Loucy (cell line): Measurements from ENCODE around the gene FOXP4.
A peak's percentile ranks its signal among the peaks of the same experiment; 100 is the strongest.

Experiments
- H2AFZ ChIP-seq: fragments of 200-600 bp; sonication (generic); 2 replicates; pipeline ENCODE4 v1.6.0; 2016; ENCODE audit warnings: antibody characterized with exemption, mild to moderate bottlenecking, low read length, moderate library complexity
- H3F3A ChIP-seq: fragments of 200-600 bp; 2 replicates; pipeline ENCODE4 v1.6.0; 2016; ENCODE audit warnings: antibody characterized with exemption, low read depth, mild to moderate bottlenecking
- H3K27me3 ChIP-seq: fragments of 200-600 bp; sonication (generic); 2 replicates; pipeline ENCODE4 v1.6.1; 2014; ENCODE audit warnings: low read length, mild to moderate bottlenecking; ENCODE audit not compliant: insufficient read depth, poor library complexity, severe bottlenecking
- H3K36me3 ChIP-seq: fragments of 200-600 bp; sonication (generic); 2 replicates; pipeline ENCODE4 v1.6.1; 2016; ENCODE audit warnings: low read length; ENCODE audit not compliant: insufficient read depth
- H3K4me1 ChIP-seq: fragments of 200-600 bp; sonication (generic); 2 replicates; pipeline ENCODE4 v1.5.1; 2014; ENCODE audit warnings: low read length, mild to moderate bottlenecking; ENCODE audit not compliant: insufficient read depth, poor library complexity, severe bottlenecking
- H3K4me2 ChIP-seq: fragments of 200-600 bp; sonication (generic); 2 replicates; pipeline ENCODE4 v1.6.0; 2014; ENCODE audit warnings: antibody characterized with exemption, low read length, low read depth, mild to moderate bottlenecking; ENCODE audit not compliant: poor library complexity, severe bottlenecking
- H3K4me3 ChIP-seq: fragments of 200-600 bp; sonication (generic); 2 replicates; pipeline ENCODE4 v1.5.1; 2014; ENCODE audit warnings: low read length, mild to moderate bottlenecking, mixed read lengths; ENCODE audit not compliant: poor library complexity, severe bottlenecking
- H3K79me2 ChIP-seq: fragments of 200-600 bp; sonication (generic); 2 replicates; pipeline ENCODE4 v1.6.1; 2014; ENCODE audit warnings: low read length; ENCODE audit not compliant: insufficient read depth
- H3K9ac ChIP-seq: fragments of 200-600 bp; sonication (generic); 2 replicates; pipeline ENCODE4 v1.6.0; 2014; ENCODE audit warnings: mild to moderate bottlenecking, low read depth, low read length, moderate library complexity; ENCODE audit not compliant: poor library complexity, severe bottlenecking
- H3K9me2 ChIP-seq: fragments of 200-600 bp; sonication (generic); replicated peaks from 2 replicates; pipeline ENCODE4 v1.6.1; 2016; ENCODE audit warnings: low read depth, low read length, mixed read lengths
- H3K9me3 ChIP-seq: fragments of 200-600 bp; sonication (generic); 2 replicates; pipeline ENCODE4 v1.6.1; 2014; ENCODE audit warnings: mild to moderate bottlenecking, antibody characterized with exemption, low read length, low read depth; ENCODE audit not compliant: insufficient read depth
- H4K20me1 ChIP-seq: fragments of 200-600 bp; sonication (generic); 2 replicates; pipeline ENCODE4 v1.6.0; 2014; ENCODE audit warnings: antibody characterized with exemption, low read length, mild to moderate bottlenecking; ENCODE audit not compliant: insufficient read depth, poor library complexity, severe bottlenecking
- CTCF ChIP-seq: fragments of 200-600 bp; sonication (generic); conservative IDR thresholded peaks from 2 replicates; pipeline ENCODE4 v1.5.1; 2014; ENCODE audit warnings: mild to moderate bottlenecking, antibody characterized with exemption, low read length
- EZH2phosphoT487 ChIP-seq: fragments of 200-600 bp; IDR thresholded peaks from 2 replicates; pipeline ENCODE4 v1.6.1; 2018; ENCODE audit warnings: antibody characterized with exemption, mild to moderate bottlenecking, moderate library complexity, borderline replicate concordance

FOXP4 gene

GRCh38 chr6:41591122-41591521 is 44.9 kb downstream of the FOXP4 start:
- Histone ChIP-seq H3F3A (no peaks in the 10 kb centered on the region), H3K4me1 (peaks cover 6% of the 10 kb centered on the region), H2AFZ (no peak overlapping the region), H3K9ac (no peak overlapping the region), H3K79me2 (no peaks in the 10 kb centered on the region), H3K27me3 (no peaks in the 10 kb centered on the region), H4K20me1 (no peaks in the 10 kb centered on the region), H3K4me2 (no peak overlapping the region), H3K9me2 (no peaks in the 10 kb centered on the region), H3K4me3 (no peak overlapping the region), H3K36me3 (peaks cover 51% of the 10 kb centered on the region; the same call in 1 of the 2 replicates), H3K9me3 (no peaks in the 10 kb centered on the region)
- TF ChIP-seq EZH2phosphoT487: no peak
- no peak for TF ChIP-seq CTCF

- Histone ChIP-seq H3K79me2 (peaks cover 5% of the 10 kb centered on the region; the same call in 1 of the 2 replicates), H3K9me3 (no peaks in the 10 kb centered on the region), H4K20me1 (no peaks in the 10 kb centered on the region), H3K4me1 (peaks cover 10% of the 10 kb centered on the region), H3K4me2 (no peak overlapping the region), H3K36me3 (peaks cover 50% of the 10 kb centered on the region; the same call in 1 of the 2 replicates), H2AFZ (no peak overlapping the region), H3K9ac (no peak overlapping the region), H3K27me3 (no peaks in the 10 kb centered on the region), H3K9me2 (no peaks in the 10 kb centered on the region), H3K4me3 (no peak overlapping the region), H3F3A (no peaks in the 10 kb centered on the region)
- TF ChIP-seq CTCF (peak; percentile 94), EZH2phosphoT487 (no peak)
Measured at GRCh38 chr6:41591859-41592502, 45.8 kb downstream of the FOXP4 start.

- Histone ChIP-seq H3K4me1 (peaks cover 23% of the 10 kb centered on the region), H3K9ac (no peak overlapping the region), H3K4me2 (no peak overlapping the region), H3K36me3 (peaks cover 43% of the 10 kb centered on the region; the same call in 1 of the 2 replicates), H2AFZ (no peak overlapping the region), H4K20me1 (no peaks in the 10 kb centered on the region), H3K9me3 (no peaks in the 10 kb centered on the region), H3K4me3 (no peak overlapping the region), H3K9me2 (no peaks in the 10 kb centered on the region), H3K27me3 (no peaks in the 10 kb centered on the region), H3F3A (no peaks in the 10 kb centered on the region), H3K79me2 (peaks cover 19% of the 10 kb centered on the region)
- TF ChIP-seq EZH2phosphoT487 (no peak), CTCF (no peak)
Measured at GRCh38 chr6:41593406-41593805, 47.2 kb downstream of the FOXP4 start.
